Spinal cord (tissue), 10 donors: ENCODE results near the gene CYB5A. TPM values are rescaled to one million over a fixed set of nuclear protein-coding genes. Genes with fewer than 3 reads are reported as not detected.

Experiments used
- DNase-seq, 6 donors: peaks; one replicate each; pipeline versions ENCODE4 v3.0.0 to v3.0.0-alpha.2; 2013 to 2015; ENCODE audit warnings: low spot score in 6 of 6, low read depth in 4 of 6
- H3K27ac ChIP-seq: one replicate; pipeline ENCODE4 v1.5.1; 2013; ENCODE audit warnings: low read depth, low read length, control low read depth
- H3K27me3 ChIP-seq: one replicate; pipeline ENCODE4 v1.6.1; 2013; ENCODE audit warnings: low read length; ENCODE audit not compliant: control insufficient read depth, insufficient read depth
- H3K36me3 ChIP-seq: one replicate; pipeline ENCODE4 v1.6.1; 2013; ENCODE audit warnings: low read length; ENCODE audit not compliant: control insufficient read depth, insufficient read depth
- H3K4me1 ChIP-seq: one replicate; pipeline ENCODE4 v1.6.1; 2013; ENCODE audit warnings: low read length; ENCODE audit not compliant: control insufficient read depth, insufficient read depth
- H3K4me3 ChIP-seq: one replicate; pipeline ENCODE4 v1.5.1; 2013; ENCODE audit warnings: low read depth, low read length, control low read depth
- H3K9me3 ChIP-seq: one replicate; pipeline ENCODE4 v1.6.1; 2013; ENCODE audit warnings: low read length; ENCODE audit not compliant: control insufficient read depth, insufficient read depth
- WGBS: methylation state at CpG from one replicate; pipeline ENCODE4 v1.1.5; 2013; ENCODE audit warnings: missing lambda C conversion rate; ENCODE audit not compliant: insufficient coverage; 5-methylcytosine and 5-hydroxymethylcytosine counted together
- polyA plus RNA-seq, 2 donors: library from polyadenylated mRNA; unstranded; fragments of 120-200 nt; gene quantifications; one replicate each; pipeline ENCODE4 v1.2.1, GENCODE V29; 2013; ENCODE audit not compliant: insufficient read length in 2 of 2
- total RNA-seq, 2 donors: library from RNA; depleted of rRNA in 1 of 2; stranded (reverse); fragments of 120-200 nt in 1 of 2; fragments of >200 nt in 1 of 2; gene quantifications; one replicate each; pipeline versions ENCODE4 v1.2.3 to v1.2.4, GENCODE V29; 2013 to 2014
- donor health status: healthy.

CYB5A gene
- total and polyA plus RNA-seq, 4 donors = 36.2 to 95.7 (median 63.4) TPM

DNA sequence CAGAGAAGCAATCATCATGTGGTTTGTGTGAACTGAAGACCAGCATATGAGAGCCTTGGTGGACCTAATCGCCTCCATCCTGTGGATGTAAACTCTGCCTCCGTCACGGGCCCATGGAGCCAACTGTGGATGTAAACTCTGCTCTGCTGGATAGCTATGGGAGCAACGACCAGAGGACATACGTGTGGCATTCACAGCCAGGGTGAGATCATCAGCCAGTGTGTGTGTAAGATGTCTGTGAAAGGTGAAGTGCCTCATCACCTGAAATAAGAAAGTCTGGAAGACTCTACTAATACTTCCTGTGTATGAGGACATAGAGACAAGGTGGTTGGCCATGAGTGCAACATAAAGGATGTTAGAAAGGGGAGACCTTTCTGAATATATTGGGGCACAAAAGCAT, 63.5 kb downstream of the CYB5A start:
- Histone ChIP-seq H3K27ac (no peak overlapping the region), H3K4me3 (no peak overlapping the region), H3K27me3 (no peaks in the 10 kb centered on the region), H3K4me1 (no peaks in the 10 kb centered on the region), H3K36me3 (no peaks in the 10 kb centered on the region), H3K9me3 (no peaks in the 10 kb centered on the region)
- WGBS = 85% methylated on average over 4 of the region's 5 CpGs
- DNase-seq = no peak

DNA sequence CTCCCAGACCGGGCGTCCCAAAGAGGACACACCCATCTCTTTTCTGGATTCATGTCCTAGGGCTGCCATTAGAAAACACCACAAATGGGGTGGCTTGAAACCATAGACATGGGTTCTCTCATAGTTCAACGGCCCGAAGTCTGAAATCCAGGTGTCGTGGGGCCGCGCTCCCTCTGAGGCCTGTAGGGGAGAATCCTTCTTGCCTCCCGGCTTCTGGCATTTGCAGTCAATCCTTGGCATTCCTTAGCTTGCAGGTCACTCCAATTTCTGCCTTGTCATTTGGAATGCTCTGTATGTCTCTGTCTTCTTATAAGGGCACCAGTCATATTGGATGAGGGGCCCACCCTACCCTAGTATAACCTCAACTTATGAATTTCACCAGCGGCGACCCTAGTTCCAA, 65.1 kb downstream of the CYB5A start:
- no peak for DNase-seq
- 94% methylated on average over 8 of the region's 10 CpGs for WGBS
- H3K27ac ChIP-seq = no peak overlapping the region
- no peak overlapping the region for H3K4me3 ChIP-seq
- H3K9me3 ChIP-seq = no peaks in the 10 kb centered on the region
- H3K4me1 ChIP-seq = no peaks in the 10 kb centered on the region
- no peaks in the 10 kb centered on the region for H3K27me3 ChIP-seq
- H3K36me3 ChIP-seq = no peaks in the 10 kb centered on the region

DNA sequence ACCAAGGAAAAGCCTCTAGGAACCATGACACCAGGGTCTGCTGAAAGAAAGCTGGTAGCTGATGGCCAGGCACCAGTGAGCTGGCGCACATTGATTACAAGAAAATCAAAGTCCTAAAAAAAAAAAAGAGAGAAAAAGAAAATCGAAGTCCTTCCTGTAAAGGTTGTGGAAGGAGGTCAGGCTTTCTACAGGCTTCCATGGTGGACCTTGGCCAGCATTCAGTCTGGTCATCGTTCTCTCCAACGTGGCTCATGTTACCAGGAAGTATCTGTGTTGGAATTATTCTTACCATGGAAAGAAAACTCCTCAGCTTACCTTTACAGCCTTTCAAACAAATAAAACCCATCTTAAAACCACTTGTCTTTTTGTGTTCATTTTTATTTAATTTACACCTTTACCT, 65.6 kb downstream of the CYB5A start:
- no peak for DNase-seq
- Histone ChIP-seq H3K9me3 (no peaks in the 10 kb centered on the region), H3K27ac (no peak overlapping the region), H3K36me3 (no peaks in the 10 kb centered on the region), H3K4me1 (no peaks in the 10 kb centered on the region), H3K4me3 (no peak overlapping the region), H3K27me3 (no peaks in the 10 kb centered on the region)
- 100% methylated on average over 2 of the region's 4 CpGs for WGBS

DNA sequence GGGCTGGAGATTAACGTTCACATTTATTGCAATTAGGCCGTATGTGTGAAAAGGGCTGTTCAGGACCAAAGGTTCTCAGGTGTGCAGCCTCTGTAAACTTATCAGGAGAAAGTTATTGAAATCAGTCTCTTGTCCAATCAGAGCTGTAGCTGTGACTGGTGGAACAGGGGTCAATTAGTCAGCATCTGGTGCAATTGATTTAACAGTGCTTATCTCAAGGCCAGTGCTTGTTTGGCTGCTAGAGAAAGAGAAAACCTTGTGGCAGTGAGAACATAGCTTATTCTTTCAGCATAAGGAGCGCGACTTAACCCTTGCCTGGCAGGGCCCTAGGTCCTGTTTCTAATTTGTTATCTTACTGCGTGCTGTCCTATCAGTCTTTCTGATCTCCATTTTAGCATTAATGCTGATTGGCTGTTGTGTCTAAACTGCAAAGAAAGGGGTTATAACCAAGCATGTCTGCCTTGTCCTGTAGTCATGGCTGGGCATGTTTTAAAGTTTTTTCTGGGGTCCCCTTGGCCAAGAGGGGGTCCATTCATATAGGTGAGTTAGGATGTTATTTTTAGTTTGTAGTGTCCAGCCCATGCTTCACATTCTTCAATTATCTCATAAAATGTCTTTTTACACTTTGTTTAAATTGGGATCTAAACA, 66.4 kb downstream of the CYB5A start:
- no peaks in the 10 kb centered on the region for H3K4me1 ChIP-seq
- H3K27me3 ChIP-seq = no peaks in the 10 kb centered on the region
- H3K36me3 ChIP-seq = no peaks in the 10 kb centered on the region
- no peaks in the 10 kb centered on the region for H3K9me3 ChIP-seq
- 73% methylated on average over 3 of the region's 5 CpGs for WGBS
- H3K4me3 ChIP-seq = no peak overlapping the region
- no peak overlapping the region for H3K27ac ChIP-seq
- no peak for DNase-seq

DNA sequence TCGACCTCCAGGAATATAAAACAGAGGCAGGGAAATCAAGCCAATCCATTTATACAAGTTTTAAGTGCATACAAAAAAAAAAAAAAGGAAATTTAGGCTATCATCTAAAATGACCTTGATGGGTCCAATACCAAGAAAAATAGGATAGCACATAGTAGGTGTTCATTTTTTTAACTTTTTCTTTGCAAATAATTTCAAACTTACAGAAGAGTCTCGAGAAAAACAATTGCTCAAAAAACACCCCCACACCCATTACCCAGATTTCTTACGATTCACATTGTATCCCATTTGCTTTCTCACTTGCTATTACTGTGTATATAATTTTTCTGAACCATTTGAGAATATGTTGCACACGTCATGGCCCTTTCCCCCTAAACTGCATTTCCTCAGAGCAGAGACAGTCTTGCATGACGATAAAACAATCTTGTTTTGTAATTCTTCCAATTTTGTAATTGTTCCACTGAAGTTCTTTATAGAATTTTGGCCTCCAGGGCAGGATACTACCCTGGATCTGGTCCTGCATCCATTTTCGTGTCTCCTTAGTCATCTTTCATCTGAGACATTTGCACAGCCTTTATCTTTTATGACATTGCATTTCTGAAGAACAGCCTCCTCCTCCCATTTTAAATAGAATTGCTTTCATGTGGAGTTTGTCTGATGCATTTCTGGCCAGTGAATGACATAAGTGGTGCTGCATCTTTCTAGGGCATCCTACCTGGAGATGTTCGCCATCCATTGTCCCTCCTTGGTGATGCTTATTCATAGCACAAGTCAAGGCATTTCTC, 68.9 kb downstream of the CYB5A start:
- Histone ChIP-seq H3K4me1 (no peaks in the 10 kb centered on the region), H3K9me3 (no peaks in the 10 kb centered on the region), H3K4me3 (no peak overlapping the region), H3K27me3 (no peaks in the 10 kb centered on the region), H3K36me3 (no peaks in the 10 kb centered on the region), H3K27ac (no peak overlapping the region)
- WGBS = 100% methylated on average over 2 of the region's 7 CpGs
- DNase-seq = no peak

DNA sequence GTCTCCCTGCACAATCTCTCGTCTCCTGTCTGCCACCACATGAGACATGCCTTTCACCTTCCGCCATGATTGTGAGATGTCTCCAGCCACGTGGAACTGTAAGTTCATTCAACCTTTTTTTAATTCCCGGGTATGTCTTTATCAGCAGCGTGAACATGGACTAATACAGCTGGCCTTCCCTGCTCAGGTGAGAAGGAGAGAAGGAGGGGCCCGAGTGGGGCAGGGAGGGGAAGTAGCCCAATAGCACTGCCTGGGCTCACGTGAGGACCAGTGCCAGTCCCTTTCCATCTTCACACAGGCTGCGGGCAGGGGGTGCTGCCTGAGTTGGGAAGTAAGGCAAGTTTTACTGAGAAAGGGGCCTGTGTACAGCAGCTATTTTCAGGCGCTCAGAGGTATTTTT, 70.7 kb downstream of the CYB5A start:
- DNase-seq = no peak
- Histone ChIP-seq H3K9me3 (no peaks in the 10 kb centered on the region), H3K4me3 (no peak overlapping the region), H3K27ac (no peak overlapping the region), H3K4me1 (no peaks in the 10 kb centered on the region), H3K36me3 (no peaks in the 10 kb centered on the region), H3K27me3 (no peaks in the 10 kb centered on the region)
- 92% methylated on average over 8 of the region's 9 CpGs for WGBS

DNA sequence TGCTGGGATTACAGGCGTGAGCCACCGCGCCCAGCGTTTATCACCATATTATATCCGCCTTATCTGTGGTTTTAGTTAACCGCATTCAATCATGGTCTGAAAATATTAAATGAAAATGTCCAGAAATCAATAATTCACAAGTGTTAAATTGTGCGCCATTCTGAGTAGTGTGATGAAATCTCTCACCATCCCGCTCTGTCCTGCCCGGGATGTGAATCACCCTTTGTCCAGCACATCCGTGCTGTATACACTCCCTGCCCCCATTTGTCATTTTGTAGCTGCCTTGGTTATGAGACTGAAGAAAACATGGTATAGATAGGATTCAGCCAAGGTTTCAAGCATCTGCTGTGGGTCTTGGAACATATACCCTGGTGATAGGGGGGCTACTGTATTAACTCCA, 72.7 kb downstream of the CYB5A start:
- H3K27ac ChIP-seq = no peak overlapping the region
- no peaks in the 10 kb centered on the region for H3K36me3 ChIP-seq
- no peaks in the 10 kb centered on the region for H3K4me1 ChIP-seq
- WGBS = 90% methylated on average over 2 of the region's 10 CpGs
- no peaks in the 10 kb centered on the region for H3K27me3 ChIP-seq
- no peak overlapping the region for H3K4me3 ChIP-seq
- no peak for DNase-seq
- no peaks in the 10 kb centered on the region for H3K9me3 ChIP-seq

DNA sequence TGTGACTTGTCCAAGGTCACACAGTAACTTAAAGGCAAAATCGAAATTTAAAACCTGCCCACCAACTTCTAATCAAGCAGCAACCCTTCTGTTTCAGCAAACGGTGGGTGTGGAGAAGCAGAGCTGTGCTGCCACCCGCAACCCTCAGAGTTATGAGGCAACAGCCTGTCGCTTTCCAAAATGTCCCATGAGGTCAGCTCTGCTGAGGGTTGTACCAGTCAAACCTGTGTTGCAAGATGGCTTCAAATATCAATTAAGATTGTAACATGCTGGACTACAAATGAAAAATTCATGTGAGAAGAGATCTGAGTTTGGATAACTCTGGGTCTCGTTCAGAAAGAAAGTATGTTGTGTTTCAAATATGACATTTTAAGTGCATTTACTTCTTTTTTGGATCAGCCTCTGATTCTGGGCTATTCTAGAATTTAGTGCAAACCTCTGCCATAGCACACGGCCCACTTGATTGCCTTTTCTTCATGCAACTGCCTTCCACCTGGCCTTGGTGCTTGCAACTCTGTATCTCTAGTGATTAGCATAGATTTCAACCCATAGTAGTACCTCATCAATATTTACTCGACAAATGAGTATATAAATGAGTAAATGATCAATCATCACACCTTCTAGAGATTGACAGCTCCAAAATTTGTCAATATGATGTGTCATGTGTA, 74.2 kb downstream of the CYB5A start:
- Histone ChIP-seq H3K27ac (no peak overlapping the region), H3K4me1 (no peaks in the 10 kb centered on the region), H3K4me3 (no peak overlapping the region), H3K27me3 (no peaks in the 10 kb centered on the region), H3K9me3 (no peaks in the 10 kb centered on the region), H3K36me3 (no peaks in the 10 kb centered on the region)
- 85% methylated on average over 3 of the region's 7 CpGs for WGBS
- no peak for DNase-seq

DNA sequence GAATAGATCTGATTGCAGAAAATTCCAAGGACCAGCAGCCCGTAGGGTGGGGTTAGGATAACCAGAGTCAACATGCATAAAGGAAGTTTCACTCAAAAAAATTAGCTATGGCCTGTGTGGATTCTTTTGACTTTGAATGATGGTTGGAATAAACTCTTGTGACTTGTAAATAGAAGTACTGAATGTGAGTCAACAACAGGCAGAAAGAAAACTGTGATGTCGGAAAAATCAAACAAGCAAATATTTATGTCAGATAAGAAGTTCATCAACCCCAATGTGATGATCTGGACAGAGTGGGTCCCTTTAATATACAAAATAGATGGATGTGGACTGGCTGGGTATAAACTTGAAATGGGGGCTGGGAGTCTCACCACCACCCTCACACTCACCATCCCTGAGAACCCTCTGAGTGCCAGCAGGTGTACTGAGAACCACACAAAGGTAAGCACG, 75.1 kb downstream of the CYB5A start:
- Histone ChIP-seq H3K9me3 (no peaks in the 10 kb centered on the region), H3K27ac (no peak overlapping the region), H3K36me3 (no peaks in the 10 kb centered on the region), H3K4me3 (no peak overlapping the region), H3K27me3 (no peaks in the 10 kb centered on the region), H3K4me1 (no peaks in the 10 kb centered on the region)
- WGBS = 100% methylated on average over 1 of the region's 3 CpGs
- no peak for DNase-seq
